DMS114 treated with DMSO at 0.1 percent for 48 hours (cell line): ENCODE data around the gene AGAP1.

Experiments used
- DNase-seq: peaks from one replicate; lab custom pipeline; 2025; ENCODE audit not compliant: unreplicated experiment; lab: John Stamatoyannopoulos, UW

Gene AGAP1

DNA sequence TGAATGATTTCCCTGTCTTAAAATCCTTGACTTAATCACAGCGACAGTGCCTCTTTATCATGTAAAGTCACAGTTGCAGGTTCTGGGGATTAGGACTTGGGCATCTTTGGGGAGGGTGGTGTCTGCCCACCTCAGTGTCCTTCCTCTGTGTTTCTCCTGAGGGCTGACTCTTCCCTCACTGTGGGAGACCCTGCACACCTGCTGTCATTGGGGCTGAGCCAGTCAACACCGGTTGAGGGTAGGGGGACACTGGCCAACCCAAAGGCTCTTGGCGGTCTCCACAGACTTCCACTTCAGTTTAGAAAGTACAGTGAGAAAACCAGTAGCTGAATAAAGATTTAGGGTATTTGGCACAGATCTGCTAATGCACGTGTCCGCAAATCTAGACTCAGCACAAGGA lies 36.9 kb downstream of the AGAP1 start:
- no peak for DNase-seq

DNA sequence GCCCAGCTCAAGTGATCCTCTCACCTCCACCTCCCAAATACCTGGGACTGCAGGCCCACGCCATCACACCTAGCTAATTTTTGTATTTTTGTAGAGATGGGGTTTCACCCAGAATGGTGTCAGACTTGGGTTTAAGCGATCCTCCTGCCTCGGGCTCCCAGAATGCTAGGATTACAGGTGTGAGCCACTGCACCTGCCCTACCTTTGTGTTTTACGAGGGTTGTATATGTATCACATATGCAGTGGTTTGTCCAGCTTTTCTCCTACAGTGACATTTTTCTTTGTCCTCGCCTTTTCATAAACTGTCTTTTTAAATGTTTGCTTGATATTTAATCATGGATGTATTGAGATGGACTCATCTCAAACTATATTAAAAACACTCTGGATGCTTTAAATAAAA lies 38.5 kb downstream of the AGAP1 start:
- DNase-seq, result no peak

DNA sequence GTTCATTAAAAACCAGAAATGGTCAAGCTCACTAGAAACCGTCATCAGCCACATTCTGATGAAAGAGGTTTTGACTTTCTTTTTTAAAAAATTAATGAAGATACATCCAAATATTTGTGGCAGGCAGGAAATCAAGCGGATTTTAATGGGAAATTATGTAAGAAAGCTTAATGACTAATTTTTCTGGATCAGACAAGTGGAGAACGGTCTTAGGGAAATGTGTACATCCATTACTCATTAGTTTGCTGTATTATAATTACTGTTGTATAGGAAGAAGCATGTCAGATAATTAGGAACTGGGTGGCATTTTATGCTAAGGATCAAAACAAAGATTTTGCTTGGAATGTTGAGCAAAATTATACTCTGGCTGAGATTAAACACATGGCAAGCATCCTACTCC lies 39.4 kb downstream of the AGAP1 start:
- no peak for DNase-seq

DNA sequence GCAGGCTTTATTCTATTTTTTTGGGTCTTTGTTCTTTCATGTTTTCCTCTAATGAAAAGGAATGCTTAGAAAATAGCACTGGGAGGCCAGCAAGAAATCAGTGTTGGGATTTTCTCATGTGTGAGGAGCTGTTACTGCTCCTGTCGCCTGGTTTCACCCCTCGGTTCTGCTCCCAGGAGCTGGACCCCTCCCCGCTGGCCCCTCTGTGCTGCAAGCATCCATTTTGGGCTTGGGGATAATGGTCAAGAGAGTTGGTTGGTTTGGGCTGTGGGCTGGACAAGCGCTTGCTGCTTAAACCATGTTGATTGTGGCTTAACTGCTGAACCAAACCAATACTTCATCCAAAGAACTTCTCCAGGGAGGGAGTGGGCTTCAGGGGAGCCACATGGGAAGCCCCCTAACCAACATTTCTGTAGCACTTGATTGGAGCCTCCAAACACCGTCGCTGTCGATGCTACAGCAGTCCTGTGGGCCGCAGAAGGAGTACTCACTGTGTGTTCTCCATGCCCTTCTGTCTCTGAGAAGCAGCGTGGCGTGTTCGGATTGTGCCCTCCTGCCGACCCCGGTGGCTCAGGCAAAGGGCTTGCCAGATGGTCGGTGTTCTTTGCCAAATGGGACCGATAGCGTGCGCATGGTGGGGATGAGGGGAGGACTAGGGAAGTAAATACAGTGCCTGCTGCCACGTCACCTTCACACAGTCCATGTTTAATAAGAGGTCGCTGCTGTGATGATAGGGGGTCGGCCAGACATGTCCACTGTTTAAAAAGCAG lies 40.0 kb downstream of the AGAP1 start:
- no peak for DNase-seq

DNA sequence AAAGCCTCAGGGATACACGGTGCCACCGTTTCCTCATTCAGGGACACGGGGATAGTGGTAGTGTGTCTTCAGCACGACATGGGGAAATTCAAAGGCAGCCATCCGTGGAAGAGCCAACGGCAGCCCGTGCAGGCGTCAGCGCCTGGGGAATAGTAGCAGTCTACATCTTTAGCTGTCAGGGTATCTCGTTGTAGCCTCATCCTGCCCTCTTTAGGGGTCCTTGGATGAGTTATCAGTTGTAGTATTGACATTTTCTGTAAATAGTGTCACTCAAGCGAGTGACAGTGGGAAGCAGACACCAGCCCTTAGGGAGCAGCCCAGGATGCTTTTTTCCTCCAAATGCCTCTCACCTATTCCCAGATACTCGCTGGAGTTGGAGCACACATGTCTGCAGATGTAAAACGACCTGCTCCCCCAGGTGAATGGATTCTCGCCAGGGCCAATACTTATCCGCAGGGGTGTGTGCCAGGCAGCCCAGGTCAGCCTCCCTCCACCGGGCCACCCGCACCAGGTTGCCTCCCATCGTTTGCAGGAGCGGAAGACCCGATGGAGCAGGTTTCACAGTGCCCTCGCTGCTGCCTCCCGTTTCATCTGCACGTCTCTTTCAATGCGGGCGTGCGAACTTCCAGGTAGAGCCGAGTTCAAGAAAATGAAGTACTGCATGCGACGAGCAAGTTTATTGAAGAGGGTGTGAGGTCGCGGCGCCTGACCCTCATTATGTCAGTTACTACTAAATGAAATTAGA lies 41.0 kb downstream of the AGAP1 start:
- no peak for DNase-seq

DNA sequence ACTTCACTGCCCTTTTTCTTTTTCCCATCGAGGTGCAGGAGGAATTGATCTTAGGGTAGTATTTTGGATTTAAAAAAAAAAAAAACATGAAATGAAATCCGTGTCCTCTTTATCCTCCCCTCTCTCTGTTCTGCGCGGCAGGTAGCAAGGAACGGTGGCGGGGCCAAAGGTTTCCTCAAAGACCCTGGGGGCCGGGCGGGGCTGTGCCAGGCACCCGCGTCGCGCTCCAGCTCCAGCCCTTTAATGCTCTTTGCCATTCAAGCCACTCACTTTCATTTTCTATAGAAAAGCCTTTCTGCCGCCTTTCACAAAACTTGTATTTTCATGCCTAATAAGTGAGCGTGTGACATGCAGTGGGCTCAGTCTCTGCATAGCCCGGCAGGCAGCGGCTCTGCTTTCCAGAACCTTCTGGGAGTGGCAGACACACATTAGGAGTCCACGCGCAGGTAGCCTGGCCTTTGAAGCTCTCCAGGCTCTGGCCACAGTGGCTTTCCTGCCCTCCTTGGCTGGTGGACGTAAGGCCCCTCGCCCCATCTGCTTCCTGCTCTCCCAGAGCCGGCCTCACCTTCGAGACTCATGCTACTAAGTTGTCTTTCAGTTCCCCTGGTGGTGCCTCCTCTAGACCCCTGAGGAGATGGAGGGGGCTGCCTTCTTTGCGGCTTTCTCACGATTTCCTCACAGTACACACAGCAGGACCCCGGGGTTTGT lies 41.7 kb downstream of the AGAP1 start:
- no peak for DNase-seq

DNA sequence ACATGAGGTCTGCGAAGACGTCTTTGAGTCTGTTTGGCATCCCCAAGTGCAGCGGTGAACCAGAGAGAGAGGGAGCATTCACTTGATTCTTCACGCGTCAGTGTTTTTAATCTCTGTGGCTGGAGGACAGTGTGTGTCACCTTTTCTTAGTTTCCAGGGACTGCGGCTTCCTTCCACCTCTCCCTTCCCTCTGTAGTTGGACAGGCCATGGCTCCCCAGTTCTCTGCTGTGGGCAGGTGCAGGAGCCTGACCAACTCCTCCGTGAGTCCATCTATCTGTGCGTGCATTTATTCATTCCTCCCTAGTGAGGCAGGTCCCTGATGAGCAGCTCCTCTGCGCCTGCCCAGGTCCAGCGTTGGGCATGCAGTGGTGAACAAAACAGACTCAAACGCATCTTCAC lies 42.9 kb downstream of the AGAP1 start:
- no peak for DNase-seq

DNA sequence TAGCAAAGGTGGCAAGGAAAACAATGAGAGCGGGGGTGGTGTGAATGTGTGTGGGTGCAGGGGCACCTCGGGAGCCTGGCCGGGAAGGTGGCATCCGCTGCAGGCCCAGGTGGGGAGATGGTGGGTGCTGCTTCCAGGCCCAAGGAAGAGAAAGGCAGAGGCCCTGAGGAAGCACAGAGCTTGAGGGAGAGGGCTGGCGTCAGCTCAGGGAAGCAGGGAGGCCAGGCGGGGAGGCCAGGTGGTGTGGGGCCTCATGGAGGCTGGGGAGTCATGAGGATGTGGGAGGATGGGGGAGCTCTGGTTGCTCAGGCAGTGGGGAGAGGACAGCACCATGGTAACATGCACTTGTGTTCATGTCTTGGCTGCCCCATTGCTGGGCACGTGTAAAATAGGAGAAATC lies 43.3 kb downstream of the AGAP1 start:
- no peak for DNase-seq

DNA sequence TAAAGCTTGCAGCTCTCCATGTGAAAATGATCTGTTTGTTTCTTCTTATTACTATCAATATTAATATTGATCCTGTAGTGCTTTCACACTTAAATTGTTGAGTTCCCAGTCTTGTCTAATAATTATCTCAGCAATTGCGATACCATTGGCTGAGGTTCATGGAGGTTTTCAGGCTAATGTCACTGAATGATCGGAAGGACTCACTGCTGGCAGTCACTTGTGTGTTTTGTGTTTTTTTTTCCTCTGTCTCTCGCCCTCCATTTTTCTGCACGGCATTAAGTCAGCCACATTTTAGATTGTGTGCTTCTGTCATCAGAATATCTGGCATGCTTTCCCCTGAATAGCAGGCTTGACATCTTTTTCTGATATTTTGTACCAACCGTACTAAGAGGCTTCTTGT lies 43.7 kb downstream of the AGAP1 start:
- DNase-seq, result no peak

DNA sequence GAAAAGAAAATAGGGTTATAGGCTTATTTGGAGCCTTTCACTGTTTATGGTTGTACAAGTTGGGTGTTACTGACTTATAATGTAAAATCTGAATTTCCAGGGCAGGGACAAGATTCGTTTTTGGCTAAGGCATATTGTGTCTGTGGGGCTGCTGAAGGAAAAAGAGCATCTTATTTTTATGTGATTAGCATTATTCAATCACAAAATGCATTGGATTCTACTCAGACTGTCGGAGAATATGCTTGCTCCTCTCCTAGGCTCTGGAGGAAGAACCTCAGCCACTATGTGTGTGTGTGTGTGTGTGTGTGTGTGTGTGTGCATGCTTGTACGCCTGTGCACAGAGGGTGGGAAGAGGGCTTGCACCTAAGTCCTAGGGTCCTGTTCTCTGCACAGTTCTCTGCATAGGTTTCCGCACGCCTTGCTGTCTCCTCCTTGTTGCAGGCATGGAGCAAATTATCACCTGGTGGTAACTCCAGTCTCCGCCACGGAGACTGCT lies 44.3 kb downstream of the AGAP1 start:
- no peak for DNase-seq

DNA sequence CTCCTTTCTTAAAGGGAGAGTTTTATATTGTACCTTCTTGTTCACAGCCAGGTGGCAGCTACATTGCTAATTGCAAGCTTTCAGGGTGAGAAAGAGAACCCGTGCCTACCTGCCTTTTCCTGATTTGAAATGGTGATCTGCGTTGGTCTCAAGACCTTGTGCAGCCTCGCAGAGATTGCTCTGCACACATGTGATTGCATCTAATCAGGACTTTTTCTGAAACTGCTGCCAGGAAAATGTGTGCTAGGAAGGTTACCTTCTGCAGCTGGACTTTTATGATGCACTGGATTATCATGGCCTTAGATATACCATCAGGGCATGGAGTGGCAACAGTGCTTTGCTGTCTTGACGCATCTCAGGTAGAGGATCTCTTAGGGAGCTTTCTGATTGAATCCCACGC lies 45.1 kb downstream of the AGAP1 start:
- no peak for DNase-seq

DNA sequence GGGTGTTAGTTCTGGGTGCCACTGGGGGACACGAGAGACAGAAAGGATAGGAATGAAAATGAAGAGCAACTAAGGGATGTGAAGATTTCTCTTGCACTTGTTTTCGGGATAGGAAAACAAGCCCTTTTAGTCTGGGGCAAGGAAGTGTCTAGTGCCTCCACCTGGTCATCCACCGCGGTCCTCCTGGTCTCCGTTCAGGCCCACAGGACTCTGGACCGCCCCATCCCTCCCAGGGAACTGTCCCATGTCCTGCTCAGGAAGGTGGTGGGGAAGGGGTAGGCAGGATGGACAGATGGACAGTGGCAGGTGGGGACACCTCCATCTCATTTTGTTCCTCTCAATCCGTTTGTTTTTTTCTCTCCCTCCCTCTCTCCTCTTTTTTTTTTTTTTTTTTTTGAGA lies 45.9 kb downstream of the AGAP1 start:
- no peak for DNase-seq

DNA sequence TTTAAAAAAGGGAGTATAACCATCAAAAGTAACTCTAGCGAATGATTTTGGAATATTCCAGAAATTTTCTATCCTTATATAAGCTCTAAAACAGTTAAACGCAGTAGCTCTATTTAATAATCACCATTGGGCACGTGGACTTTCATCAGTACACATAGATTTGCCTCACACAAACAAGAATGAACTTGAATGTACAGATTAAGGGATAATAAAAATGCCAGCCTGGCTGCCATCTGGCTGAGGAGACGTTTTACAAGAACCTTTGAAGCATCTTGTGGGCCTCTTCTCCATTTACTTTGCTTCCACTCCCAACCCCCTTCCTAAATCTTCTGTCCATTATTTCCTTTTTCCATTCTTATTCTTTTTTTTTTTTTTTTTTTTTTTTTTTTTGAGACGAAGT lies 47.2 kb downstream of the AGAP1 start:
- no peak for DNase-seq

DNA sequence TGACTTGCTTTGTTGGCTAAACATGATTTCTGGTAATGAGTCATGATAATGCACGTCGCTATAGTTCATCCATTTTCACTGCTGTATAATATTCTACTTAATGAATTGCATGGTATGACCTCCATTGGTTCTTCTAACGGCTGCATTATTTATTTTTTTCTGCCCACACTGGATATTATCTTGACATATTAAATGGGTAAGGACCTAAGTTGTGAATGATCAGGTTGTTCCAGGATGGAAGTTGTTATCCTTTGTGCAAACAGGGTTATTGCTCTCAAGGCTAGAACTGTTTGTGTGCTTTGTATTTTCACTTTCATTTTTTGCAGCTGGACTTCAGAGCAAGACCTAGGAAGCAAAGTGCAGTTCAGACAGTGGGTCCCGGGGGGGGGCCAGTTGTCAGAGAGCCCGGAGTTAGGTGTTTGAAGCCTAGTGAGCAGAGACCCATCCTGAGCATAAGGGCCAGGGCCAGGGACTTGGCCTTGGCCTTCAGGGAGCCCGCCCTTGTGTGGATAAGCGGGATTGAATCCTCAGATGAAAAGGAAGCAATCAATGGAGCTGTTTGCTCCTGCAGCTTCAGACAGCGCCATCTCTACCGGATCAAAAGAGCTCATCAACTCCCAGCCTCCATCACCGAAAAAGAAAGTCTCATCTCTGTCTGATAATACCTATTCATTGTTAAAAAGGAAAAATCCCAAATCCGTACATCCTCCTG lies 48.2 kb downstream of the AGAP1 start:
- no peak for DNase-seq

DNA sequence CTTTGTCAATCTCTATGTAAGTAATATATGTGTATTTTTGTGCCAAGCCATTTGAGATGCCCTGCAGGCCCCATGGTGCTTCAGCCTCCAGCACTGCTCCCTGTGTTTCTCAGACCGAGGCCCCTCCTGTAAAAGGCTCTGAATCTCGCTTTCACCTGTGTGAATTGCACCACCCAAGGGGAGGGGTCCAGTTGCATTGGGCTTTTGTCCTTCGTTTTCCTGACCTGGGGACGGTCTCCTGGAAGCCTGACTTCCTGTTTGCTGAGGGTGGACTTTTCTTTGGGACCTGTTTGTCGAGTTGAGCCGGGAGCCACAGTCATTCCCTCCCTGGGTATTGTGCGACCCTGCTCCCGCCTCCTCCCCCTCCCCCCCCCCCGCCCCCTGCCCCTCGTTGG lies 48.9 kb downstream of the AGAP1 start:
- DNase-seq, result no peak

DNA sequence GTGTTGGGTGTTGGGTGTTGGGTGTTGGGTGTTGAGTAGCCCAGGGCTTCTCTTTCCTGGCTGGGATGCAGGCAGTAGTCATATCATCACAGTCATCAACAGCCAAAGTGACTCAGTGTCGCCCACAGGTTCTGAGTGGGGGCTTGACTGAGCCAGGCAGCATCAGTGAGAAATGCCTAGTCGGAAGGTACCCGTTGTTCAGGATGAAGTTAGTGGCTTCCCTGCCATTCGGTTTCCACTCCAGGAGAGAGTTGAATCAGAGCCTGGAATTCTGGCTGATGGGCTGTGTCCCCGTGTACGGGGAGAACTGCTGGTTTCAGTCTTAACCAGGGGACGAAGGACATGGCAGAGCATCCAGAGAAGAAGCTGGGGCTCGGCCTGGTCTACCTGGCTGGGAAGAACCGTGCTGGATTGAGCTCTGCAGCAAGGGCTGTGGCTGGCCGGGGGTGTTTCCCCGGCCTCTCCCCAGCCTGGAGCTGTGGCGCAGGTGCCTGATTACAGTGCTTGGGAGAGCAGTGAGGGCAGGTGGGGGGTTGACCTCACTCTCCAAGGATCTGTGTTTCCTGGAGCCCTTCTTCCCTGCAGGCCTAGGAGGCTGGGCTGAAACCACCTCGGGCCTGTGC lies 49.4 kb downstream of the AGAP1 start:
- no peak for DNase-seq

DNA sequence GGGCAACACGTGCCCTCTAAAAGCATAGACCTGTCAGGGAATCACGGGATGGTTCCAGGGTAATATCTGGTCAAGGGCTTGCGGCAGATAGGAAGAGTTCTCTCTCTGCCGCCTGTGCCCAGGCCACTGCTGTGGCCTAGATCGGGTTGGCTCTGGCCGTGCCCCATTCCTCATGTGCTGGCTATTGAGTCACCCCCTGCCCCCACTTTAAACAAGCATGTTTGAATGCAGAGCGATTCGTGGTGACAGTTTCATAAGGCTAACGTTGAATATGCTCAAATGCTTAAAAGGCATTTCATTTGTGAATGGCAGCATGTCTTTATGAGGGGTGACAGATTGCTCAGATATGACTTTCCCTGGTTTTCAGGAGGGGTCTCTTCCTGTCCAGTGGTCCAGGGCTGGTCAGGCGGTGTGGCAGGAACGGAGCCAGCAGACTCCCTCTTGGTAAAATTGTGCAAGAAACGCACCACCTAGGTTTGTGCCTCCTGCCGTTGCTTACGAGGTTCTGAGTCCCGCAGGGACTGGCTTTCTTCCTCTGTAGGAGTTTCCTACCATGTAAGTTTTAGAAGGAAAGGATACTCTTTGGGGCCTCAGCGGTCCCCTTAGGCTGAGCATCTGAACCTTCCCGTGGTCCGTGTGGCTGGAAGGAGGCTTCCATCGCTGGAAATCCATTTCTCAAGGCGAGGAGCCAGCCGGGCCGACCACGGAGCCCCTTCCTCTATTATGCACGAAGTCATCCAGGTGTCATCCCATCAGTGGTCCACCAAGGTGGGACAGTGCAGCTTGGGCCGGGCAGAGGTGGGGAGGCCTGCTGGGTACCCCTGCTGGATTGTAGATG lies 50.2 kb downstream of the AGAP1 start:
- no peak for DNase-seq

DNA sequence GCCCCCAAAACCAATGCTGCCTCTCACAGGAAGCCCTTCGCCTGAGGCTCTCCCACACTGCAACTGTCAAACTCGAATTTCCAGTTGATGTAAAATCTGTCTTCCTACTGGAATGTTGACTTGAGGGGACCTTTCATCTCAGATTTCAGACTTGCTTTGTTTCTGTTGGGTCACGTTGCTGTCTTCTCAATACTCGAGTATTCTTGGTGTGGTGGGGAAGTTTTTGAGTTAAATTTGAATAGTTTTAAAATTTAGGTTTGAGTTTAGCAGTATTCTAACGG lies 50.8 kb downstream of the AGAP1 start:
- DNase-seq, result no peak

DNA sequence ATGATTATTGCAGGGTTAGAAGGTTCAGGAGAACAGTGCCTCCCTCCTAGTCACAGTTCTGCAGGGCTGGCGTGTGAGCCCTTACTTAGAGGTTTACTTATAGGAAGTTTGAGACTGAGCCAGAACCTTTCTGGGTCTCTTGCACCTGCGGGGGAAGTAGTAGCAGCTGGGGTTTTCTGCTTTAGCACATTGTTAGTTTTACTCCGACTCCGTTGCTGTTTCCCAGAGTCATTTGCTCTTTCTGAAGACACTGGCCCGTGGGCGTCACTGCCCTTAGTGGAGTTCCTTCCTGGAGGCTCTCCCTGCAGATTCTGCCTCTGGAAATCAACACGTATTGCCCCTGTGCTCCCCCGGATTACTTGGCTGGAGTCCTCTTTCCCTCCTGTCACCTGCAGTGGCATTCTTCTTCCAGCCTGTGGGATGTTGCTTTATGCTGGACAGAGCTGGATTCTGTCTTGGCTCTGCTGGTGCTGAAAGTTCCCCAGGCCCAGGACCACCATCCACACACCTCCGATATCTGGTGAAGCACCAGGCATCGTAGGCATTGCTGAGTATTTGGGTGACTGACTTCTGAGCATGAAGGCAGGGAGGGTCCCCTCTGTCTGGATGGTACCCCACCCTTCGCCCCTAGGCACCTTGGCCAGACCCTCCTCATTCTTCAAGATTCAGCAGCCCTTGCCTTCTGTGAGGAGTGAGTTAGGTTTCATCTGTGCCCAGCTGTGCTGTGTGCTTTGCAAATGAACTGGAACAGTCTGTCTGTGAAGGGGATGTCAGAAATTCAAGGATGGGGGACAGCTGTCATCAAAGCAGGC lies 51.7 kb downstream of the AGAP1 start:
- no peak for DNase-seq

DNA sequence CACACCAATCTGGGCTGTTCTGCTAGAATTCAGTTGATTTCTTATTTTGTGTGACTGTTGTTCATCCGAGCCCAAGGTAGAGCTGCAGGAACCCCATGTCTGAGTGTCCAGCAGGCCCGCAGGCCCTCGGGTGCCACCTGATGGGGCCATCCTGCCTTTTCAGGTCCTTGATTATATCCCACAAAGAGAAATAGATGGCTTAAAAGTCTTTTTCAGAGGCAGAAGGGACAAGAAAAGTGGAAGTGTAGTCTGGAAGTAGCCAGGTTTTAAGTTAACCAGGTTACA lies 52.2 kb downstream of the AGAP1 start:
- no peak for DNase-seq
